Measurements from ENCODE around the gene TMEM126A.

TMEM126A gene

GRCh38 chr11:85695546-85695945 lies 47.8 kb downstream of the TMEM126A start:
- DNase-seq (ENCODE audit: low spot score): no peak

GRCh38 chr11:85697747-85698146 lies 50.0 kb downstream of the TMEM126A start:
- DNase-seq (ENCODE audit: low spot score): no peak

- DNase-seq (ENCODE audit: low spot score): no peak
Observed at GRCh38 chr11:85698195-85698594, 50.4 kb downstream of the TMEM126A start.

- no peak for DNase-seq (ENCODE audit: low spot score)
Observed at GRCh38 chr11:85699957-85700741, 52.4 kb downstream of the TMEM126A start.

GRCh38 chr11:85704967-85705366 lies 57.2 kb downstream of the TMEM126A start:
- no peak for DNase-seq (ENCODE audit: low spot score)

GRCh38 chr11:85705800-85706199 lies 58.0 kb downstream of the TMEM126A start:
- DNase-seq (ENCODE audit: low spot score): no peak

Data from iPS-NIHi11 (cell line).